Esophagus muscularis mucosa (tissue), 4 donors: ENCODE measurements around the gene THTPA. TPM values are rescaled to one million over a fixed set of nuclear protein-coding genes. Genes with fewer than 3 reads are reported as not detected.
"Not testable (repeated sequence)": the region's sequence is repeated elsewhere in the genome, so short reads cannot be mapped to it uniquely, and the experiment has no call there.

ENCODE experiments used
- DNase-seq: peaks from one replicate; pipeline ENCODE4 v3.0.0-alpha.2; 2017; ENCODE audit errors: extremely low spot score
- H3K27ac ChIP-seq, 4 donors: fragments of 200-600 bp; sonication (generic); replicated peaks in 1 of 4; 1 replicate in 3 of 4; 2 replicates in 1 of 4; pipeline ENCODE4 v1.5.1; 2016 to 2019; ENCODE audit warnings: mild to moderate bottlenecking in 1 of 4
- H3K27me3 ChIP-seq, 4 donors: fragments of 200-600 bp; sonication (generic); one replicate each; pipeline versions ENCODE4 v1.5.1 to v1.6.0; 2016 to 2019
- H3K36me3 ChIP-seq, 4 donors: fragments of 200-600 bp; sonication (generic); one replicate each; pipeline ENCODE4 v1.5.1; 2016 to 2019
- H3K4me1 ChIP-seq, 4 donors: fragments of 200-600 bp; sonication (generic); one replicate each; pipeline ENCODE4 v1.5.1; 2016 to 2019
- H3K4me3 ChIP-seq, 4 donors: fragments of 200-600 bp; sonication (generic); 1 replicate in 2 of 4; 2 replicates in 2 of 4; pipeline ENCODE4 v1.5.1; 2016 to 2019; ENCODE audit warnings: mild to moderate bottlenecking in 4 of 4, moderate library complexity in 1 of 4
- H3K9me3 ChIP-seq, 4 donors: fragments of 200-600 bp; sonication (generic); 1 replicate in 3 of 4; 2 replicates in 1 of 4; pipeline ENCODE4 v1.5.1; 2016 to 2019
- CTCF ChIP-seq, 3 experiments: fragments of 200-600 bp in 2 of 3; fragments of 450-650 bp in 1 of 3; sonication (generic) in 2 of 3; IDR thresholded peaks; one replicate each; pipeline ENCODE4 v1.5.1; 2017 to 2019; ENCODE audit warnings: antibody characterized with exemption in 3 of 3, mild to moderate bottlenecking in 2 of 3, moderate library complexity in 1 of 3
- EP300 ChIP-seq: sonication (generic); formaldehyde crosslinking; IDR thresholded peaks from one replicate; pipeline ENCODE4 v1.6.1; 2017; ENCODE audit warnings: antibody characterized with exemption
- POLR2A ChIP-seq: fragments of 450-650 bp; IDR thresholded peaks from one replicate; pipeline ENCODE4 v1.6.1; 2017; ENCODE audit warnings: antibody characterized with exemption, moderate library complexity, mild to moderate bottlenecking, low read depth
- POLR2AphosphoS5 ChIP-seq, 2 donors: sonication (generic); formaldehyde crosslinking; IDR thresholded peaks; one replicate each; pipeline ENCODE4 v1.6.1; 2017; ENCODE audit warnings: antibody characterized with exemption in 2 of 2
- WGBS: methylation state at CpG from one replicate; pipeline ENCODE4 v1.1.5; 2018; 5-methylcytosine and 5-hydroxymethylcytosine counted together
- intact Hi-C: fragments of 100-400 bp; cut with DNase I; formaldehyde crosslinking; loops from one replicate; pipeline ENCODE4 v1.15.1; 2023
- total RNA-seq, 4 donors: library from RNA; depleted of rRNA; stranded (reverse); fragments of >200 nt; gene quantifications; one replicate each; pipeline versions ENCODE4 v1.1.0 to v1.2.1, GENCODE V29; 2016

The THTPA gene
- total RNA-seq, 4 donors from 2014 or later, result 18.3 to 20.0 (median 19.7) TPM

- peak in 1 of 2 donors; percentile 20 for TF ChIP-seq POLR2AphosphoS5 (IDR thresholded peaks at IDR 0.05)
- TF ChIP-seq CTCF (IDR thresholded peaks at IDR 0.05), result peak; percentile 38 to 53 (median 46)
- no peak for TF ChIP-seq EP300
- TF ChIP-seq POLR2A, result no peak
- Histone ChIP-seq H3K9me3 (no peaks in the 10 kb centered on the region), H3K27ac (no peak overlapping the region), H3K36me3 (no peaks in the 10 kb centered on the region), H3K4me1 (peaks cover 0 to 8% (median 3%) of the 10 kb centered on the region in 4 donors), H3K27me3 (peaks cover 0 to 21% (median 0%) of the 10 kb centered on the region in 4 donors), H3K4me3 (no peak overlapping the region)
- DNase-seq, result peak; percentile 96
- intact Hi-C loops, result no loop called here
- WGBS, result 25% methylated on average over 5 of the region's 5 CpGs
These were observed 33.0 kb downstream of the THTPA start for GRCh38 chr14:23588884-23589598.

GRCh38 chr14:23589606-23590005, 33.5 kb downstream of the THTPA start:
- 94% methylated on average over 2 of the region's 2 CpGs for WGBS
- peaks cover 0 to 24% (median 0%) of the 10 kb centered on the region in 4 donors for H3K27me3 ChIP-seq
- no peaks in the 10 kb centered on the region for H3K36me3 ChIP-seq
- H3K4me1 ChIP-seq, result peaks cover 0 to 8% (median 3%) of the 10 kb centered on the region in 4 donors
- no peaks in the 10 kb centered on the region for H3K9me3 ChIP-seq
- intact Hi-C loops, result no loop called here
- TF ChIP-seq POLR2A (no peak), CTCF (IDR thresholded peaks at IDR 0.05) (no peak), EP300 (no peak)
- DNase-seq, result no peak
- H3K4me3 ChIP-seq, result no peak overlapping the region
- H3K27ac ChIP-seq, result no peak overlapping the region

- H3K4me1 ChIP-seq, result peaks cover 0 to 8% (median 3%) of the 10 kb centered on the region in 4 donors
- no peak overlapping the region for H3K4me3 ChIP-seq
- WGBS, result 98% methylated on average over 4 of the region's 4 CpGs
- DNase-seq, result no peak
- intact Hi-C loops, result no loop called here
- H3K9me3 ChIP-seq, result no peaks in the 10 kb centered on the region
- no peak overlapping the region for H3K27ac ChIP-seq
- no peak for TF ChIP-seq POLR2AphosphoS5 (IDR thresholded peaks at IDR 0.05)
- TF ChIP-seq POLR2A, result no peak
- no peak for TF ChIP-seq EP300
- no peak for TF ChIP-seq CTCF (IDR thresholded peaks at IDR 0.05)
- no peaks in the 10 kb centered on the region for H3K36me3 ChIP-seq
- peaks cover 0 to 19% (median 0%) of the 10 kb centered on the region in 4 donors for H3K27me3 ChIP-seq
These were observed 34.1 kb downstream of the THTPA start for GRCh38 chr14:23590198-23590597.

- H3K9me3 ChIP-seq, H3K4me1 ChIP-seq, H3K36me3 ChIP-seq, H3K4me3 ChIP-seq, H3K27me3 ChIP-seq, DNase-seq, H3K27ac ChIP-seq, intact Hi-C loops: not testable (repeated sequence)
- 83% methylated on average over 3 of the region's 3 CpGs for WGBS
These were observed 38.1 kb downstream of the THTPA start for GRCh38 chr14:23594191-23594590.

GRCh38 chr14:23600322-23600707, 44.2 kb downstream of the THTPA start:
- no peaks in the 10 kb centered on the region for H3K36me3 ChIP-seq
- H3K9me3 ChIP-seq, result no peaks in the 10 kb centered on the region
- no peak for DNase-seq
- no peaks in the 10 kb centered on the region for H3K4me1 ChIP-seq
- TF ChIP-seq CTCF (IDR thresholded peaks at IDR 0.05), result no peak
- no peak for TF ChIP-seq EP300
- TF ChIP-seq POLR2AphosphoS5 (IDR thresholded peaks at IDR 0.05), result no peak
- no peak for TF ChIP-seq POLR2A
- H3K27me3 ChIP-seq, result peaks cover 0 to 3% (median 0%) of the 10 kb centered on the region in 4 donors
- H3K27ac ChIP-seq, result no peak overlapping the region
- 89% methylated on average over 2 of the region's 2 CpGs for WGBS
- H3K4me3 ChIP-seq, result no peak overlapping the region
- intact Hi-C loops, result no loop called here
